CD14-positive monocyte (primary cell): Measurements from ENCODE around the gene FAM131A. TPM values are rescaled to one million over a fixed set of nuclear protein-coding genes. Genes with fewer than 3 reads are reported as not detected.

Source experiments
- DNase-seq, 3 donors: peaks; one replicate each; pipeline ENCODE4 v3.0.0-alpha.2; 2011 to 2022
- H2AFZ ChIP-seq: 2 replicates; pipeline ENCODE4 v1.6.0; 2012; ENCODE audit warnings: mild to moderate bottlenecking, low read depth, low read length, inconsistent platforms; ENCODE audit not compliant: insufficient read depth, poor library complexity, severe bottlenecking
- H3K27ac ChIP-seq, 2 donors: 1 replicate in 1 of 2; 2 replicates in 1 of 2; pipeline ENCODE4 v1.5.1; 2012 to 2013; ENCODE audit warnings: low read length in 2 of 2, control low read depth in 1 of 2, inconsistent platforms in 1 of 2, low read depth in 1 of 2, mild to moderate bottlenecking in 1 of 2
- H3K27me3 ChIP-seq, 2 donors: one replicate each; pipeline versions ENCODE4 v1.6.0 to v1.6.1; 2011 to 2013; ENCODE audit warnings: low read length in 2 of 2; ENCODE audit not compliant: control insufficient read depth in 2 of 2, insufficient read depth in 2 of 2
- H3K36me3 ChIP-seq, 2 donors: replicated peaks in 1 of 2; 1 replicate in 1 of 2; 2 replicates in 1 of 2; pipeline versions ENCODE4 v1.5.1 to v1.6.1; 2012 to 2013; ENCODE audit warnings: low read length in 2 of 2, control low read depth in 1 of 2, inconsistent platforms in 1 of 2, mild to moderate bottlenecking in 1 of 2; ENCODE audit not compliant: insufficient read depth in 2 of 2, control insufficient read depth in 1 of 2
- H3K4me1 ChIP-seq, 2 donors: 1 replicate in 1 of 2; 2 replicates in 1 of 2; pipeline versions ENCODE4 v1.5.1 to v1.6.1; 2012 to 2013; ENCODE audit warnings: low read length in 2 of 2, control low read depth in 1 of 2, inconsistent platforms in 1 of 2, mild to moderate bottlenecking in 1 of 2, moderate library complexity in 1 of 2; ENCODE audit not compliant: insufficient read depth in 2 of 2, control insufficient read depth in 1 of 2
- H3K4me2 ChIP-seq: replicated peaks from 2 replicates; pipeline ENCODE3; 2012; ENCODE audit warnings: low read length, moderate library complexity, mild to moderate bottlenecking; ENCODE audit not compliant: poor library complexity, severe bottlenecking; ENCODE audit errors: extremely low read depth
- H3K4me3 ChIP-seq, 3 experiments: fragments of 200-600 bp in 1 of 3; sonication (generic) in 1 of 3; replicated peaks in 1 of 3; 1 replicate in 2 of 3; 2 replicates in 1 of 3; pipeline ENCODE4 v1.5.1; 2011 to 2013; ENCODE audit warnings: low read length in 3 of 3, mild to moderate bottlenecking in 3 of 3, control low read depth in 2 of 3, low read depth in 2 of 3, inconsistent platforms in 1 of 3, moderate library complexity in 1 of 3
- H3K79me2 ChIP-seq: 2 replicates; pipeline ENCODE4 v1.6.0; 2012; ENCODE audit warnings: mild to moderate bottlenecking, control low read depth, inconsistent platforms, low read length, moderate library complexity; ENCODE audit not compliant: insufficient read depth
- H3K9ac ChIP-seq: 2 replicates; pipeline ENCODE4 v1.6.0; 2017; ENCODE audit warnings: low read length, mild to moderate bottlenecking; ENCODE audit not compliant: insufficient read depth, poor library complexity, severe bottlenecking
- H3K9me3 ChIP-seq, 2 donors: replicated peaks in 1 of 2; 1 replicate in 1 of 2; 2 replicates in 1 of 2; pipeline versions ENCODE4 v1.5.1 to v1.6.1; 2012 to 2013; ENCODE audit warnings: low read length in 2 of 2, control low read depth in 1 of 2; ENCODE audit not compliant: control insufficient read depth in 1 of 2, insufficient read depth in 1 of 2
- H4K20me1 ChIP-seq: 2 replicates; pipeline ENCODE4 v1.6.0; 2012; ENCODE audit warnings: mild to moderate bottlenecking, low read length, control low read depth, moderate library complexity; ENCODE audit not compliant: insufficient read depth
- H3K27ac Mint-ChIP-seq, 7 donors: one replicate each; pipeline ENCODE4 v1.8.0; 2020; ENCODE audit warnings: mild to moderate bottlenecking in 7 of 7, mixed read lengths in 7 of 7, moderate library complexity in 6 of 7, inconsistent platforms in 2 of 7
- H3K27me3 Mint-ChIP-seq, 3 donors: one replicate each; pipeline ENCODE4 v1.8.0; 2021 to 2022; ENCODE audit warnings: low read depth in 3 of 3, mild to moderate bottlenecking in 3 of 3, mixed read lengths in 3 of 3, moderate library complexity in 3 of 3, inconsistent platforms in 1 of 3
- H3K36me3 Mint-ChIP-seq, 2 donors: one replicate each; pipeline ENCODE4 v1.8.0; 2020; ENCODE audit warnings: mixed read lengths in 2 of 2, inconsistent platforms in 1 of 2, mild to moderate bottlenecking in 1 of 2
- H3K4me1 Mint-ChIP-seq: one replicate; pipeline ENCODE4 v1.8.0; 2020; ENCODE audit warnings: mild to moderate bottlenecking, mixed read lengths
- H3K4me3 Mint-ChIP-seq, 2 donors: one replicate each; pipeline ENCODE4 v1.8.0; 2020; ENCODE audit warnings: mild to moderate bottlenecking in 2 of 2, mixed read lengths in 2 of 2, moderate library complexity in 1 of 2
- H3K9me3 Mint-ChIP-seq, 7 donors: one replicate each; pipeline ENCODE4 v1.8.0; 2020 to 2022; ENCODE audit warnings: mixed read lengths in 7 of 7, mild to moderate bottlenecking in 6 of 7, moderate library complexity in 6 of 7, inconsistent platforms in 2 of 7
- WGBS: methylation state at CpG from one replicate; pipeline ENCODE4 v1.1.5; 2013; ENCODE audit warnings: missing lambda C conversion rate; ENCODE audit not compliant: insufficient coverage; 5-methylcytosine and 5-hydroxymethylcytosine counted together
- intact Hi-C, 2 donors: fragments of 100-400 bp; cut with micrococcal nuclease; formaldehyde crosslinking; loops; one replicate each; pipeline versions ENCODE4 v1.15.0 to v1.15.1; 2023
- polyA minus RNA-seq: library from RNA; depleted of rRNA, polyadenylated mRNA; stranded (reverse); fragments of >200 nt; gene quantifications from 2 replicates; pipeline ENCODE4 v1.2.3, GENCODE V29; 2012
- polyA plus RNA-seq, 3 donors: library from polyadenylated mRNA; depleted of rRNA in 1 of 3; unstranded in 2 of 3; stranded (reverse) in 1 of 3; fragments of 300-500 nt in 2 of 3; fragments of >200 nt in 1 of 3; fragmentation: Illumina TruSeq in 2 of 3; gene quantifications; 1 replicate in 2 of 3; 2 replicates in 1 of 3; pipeline ENCODE4 v1.2.3, GENCODE V29; 2012 to 2021
- total RNA-seq, 12 experiments: library from RNA in 1 of 12; stranded (reverse) in 1 of 12; fragments of 120-200 nt in 1 of 12; gene quantifications; one replicate each; pipeline ENCODE4 v1.2.4 and lab custom pipeline; 2013 to 2026; ENCODE audit warnings: mixed read lengths in 6 of 12, inconsistent platforms in 1 of 12
- TF ChIP-seq, protein P1 (sequence below): fragments of 200-600 bp; IDR thresholded peaks from one replicate; pipeline ENCODE4 v1.8.0; 2022; ENCODE audit warnings: antibody characterized with exemption, mild to moderate bottlenecking

Gene FAM131A, protein sequence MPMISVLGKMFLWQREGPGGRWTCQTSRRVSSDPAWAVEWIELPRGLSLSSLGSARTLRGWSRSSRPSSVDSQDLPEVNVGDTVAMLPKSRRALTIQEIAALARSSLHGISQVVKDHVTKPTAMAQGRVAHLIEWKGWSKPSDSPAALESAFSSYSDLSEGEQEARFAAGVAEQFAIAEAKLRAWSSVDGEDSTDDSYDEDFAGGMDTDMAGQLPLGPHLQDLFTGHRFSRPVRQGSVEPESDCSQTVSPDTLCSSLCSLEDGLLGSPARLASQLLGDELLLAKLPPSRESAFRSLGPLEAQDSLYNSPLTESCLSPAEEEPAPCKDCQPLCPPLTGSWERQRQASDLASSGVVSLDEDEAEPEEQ
- total RNA-seq (2013), result 19.8 TPM
- polyA plus RNA-seq, result 10 to 100 TPM in 1 of 3 donors, 1 to 10 TPM in 2; 5.8 to 30.6 (median 7.7) TPM
- polyA minus RNA-seq, result 18.4 and 23.1 TPM in 2 replicates
- 11.2 to 28.1 (median 17.3) reads per million in 11 experiments for total RNA-seq (lab: John Stamatoyannopoulos, UW)

DNA sequence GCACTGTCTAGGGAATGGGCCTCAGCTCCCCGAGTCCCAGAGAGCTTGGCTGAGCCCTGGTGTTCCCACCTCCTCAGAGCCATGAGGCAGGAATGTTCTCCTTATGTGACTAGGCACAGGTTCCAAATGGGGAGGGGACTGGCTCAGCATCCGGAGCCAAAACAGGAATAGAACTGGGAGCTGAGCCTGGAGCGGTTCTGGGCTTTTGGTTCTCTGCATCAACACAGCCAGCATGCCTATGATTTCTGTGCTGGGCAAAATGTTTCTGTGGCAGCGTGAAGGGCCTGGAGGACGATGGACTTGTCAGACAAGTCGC is at the start of gene FAM131A:
FAM131A (plus strand) TSS at position 202 of the 316 bp plus-strand sequence; CDS start at position 233, 31 bp downstream.
- peaks cover 1 to 14% (median 10%) of the 10 kb centered on the region in 3 donors for H3K27me3 Mint-ChIP-seq
- Histone ChIP-seq H3K9me3 (no peaks in the 10 kb centered on the region), H3K36me3 (peaks cover 38 to 43% of the 10 kb centered on the region in 2 donors), H3K4me2 (peak within 1 kb of the TSS; percentile 85), H3K27ac (peak within 1 kb of the TSS; percentile 78 to 87), H4K20me1 (peaks cover 51% of the 10 kb centered on the region), H3K9ac (peak within 1 kb of the TSS; percentile 84), H3K27me3 (peaks cover 0 to 4% of the 10 kb centered on the region in 2 donors), H3K79me2 (peaks cover 22% of the 10 kb centered on the region), H3K4me1 (peaks cover 36 to 44% of the 10 kb centered on the region in 2 donors), H2AFZ (peak within 1 kb of the TSS; percentile 78), H3K4me3 (peak within 1 kb of the TSS; percentile 75 to 84 (median 78))
- intact Hi-C loops, result no loop called here
- peak within 1 kb of the TSS; percentile 90 to 97 for H3K4me3 Mint-ChIP-seq
- no peak for DNase-seq
- peaks cover 58 to 62% of the 10 kb centered on the region in 2 donors for H3K36me3 Mint-ChIP-seq
- TF ChIP-seq, protein P1, sequence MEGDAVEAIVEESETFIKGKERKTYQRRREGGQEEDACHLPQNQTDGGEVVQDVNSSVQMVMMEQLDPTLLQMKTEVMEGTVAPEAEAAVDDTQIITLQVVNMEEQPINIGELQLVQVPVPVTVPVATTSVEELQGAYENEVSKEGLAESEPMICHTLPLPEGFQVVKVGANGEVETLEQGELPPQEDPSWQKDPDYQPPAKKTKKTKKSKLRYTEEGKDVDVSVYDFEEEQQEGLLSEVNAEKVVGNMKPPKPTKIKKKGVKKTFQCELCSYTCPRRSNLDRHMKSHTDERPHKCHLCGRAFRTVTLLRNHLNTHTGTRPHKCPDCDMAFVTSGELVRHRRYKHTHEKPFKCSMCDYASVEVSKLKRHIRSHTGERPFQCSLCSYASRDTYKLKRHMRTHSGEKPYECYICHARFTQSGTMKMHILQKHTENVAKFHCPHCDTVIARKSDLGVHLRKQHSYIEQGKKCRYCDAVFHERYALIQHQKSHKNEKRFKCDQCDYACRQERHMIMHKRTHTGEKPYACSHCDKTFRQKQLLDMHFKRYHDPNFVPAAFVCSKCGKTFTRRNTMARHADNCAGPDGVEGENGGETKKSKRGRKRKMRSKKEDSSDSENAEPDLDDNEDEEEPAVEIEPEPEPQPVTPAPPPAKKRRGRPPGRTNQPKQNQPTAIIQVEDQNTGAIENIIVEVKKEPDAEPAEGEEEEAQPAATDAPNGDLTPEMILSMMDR, result no peak
- peak within 1 kb of the TSS; percentile 91 to 97 (median 97) for H3K27ac Mint-ChIP-seq
- H3K9me3 Mint-ChIP-seq, result no peaks in the 10 kb centered on the region
- 98% methylated on average over 6 of the region's 6 CpGs for WGBS
- H3K4me1 Mint-ChIP-seq, result peaks cover 51% of the 10 kb centered on the region

DNA sequence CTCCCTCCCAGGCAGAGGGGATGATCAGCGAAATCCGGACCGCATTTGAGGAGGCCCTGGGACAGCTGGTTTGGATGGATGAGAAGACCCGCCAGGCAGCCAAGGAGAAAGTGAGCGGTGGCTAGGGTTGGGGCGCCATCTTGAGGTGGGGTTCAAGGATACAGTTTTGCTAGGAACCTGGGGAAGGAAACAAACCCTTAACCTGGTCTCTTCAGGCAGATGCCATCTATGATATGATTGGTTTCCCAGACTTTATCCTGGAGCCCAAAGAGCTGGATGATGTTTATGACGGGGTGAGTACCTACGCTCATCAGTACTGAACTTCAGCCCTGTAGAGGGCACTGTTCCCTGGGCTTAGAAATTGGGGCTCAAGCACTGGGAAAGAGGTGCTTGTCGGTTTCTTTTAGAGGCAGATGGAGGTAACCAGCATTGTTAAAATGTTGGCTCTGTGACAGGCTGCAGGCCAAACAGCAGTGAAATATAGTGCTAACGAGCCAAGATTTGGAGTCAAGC is 47.9 kb upstream of the FAM131A start:
- peak; percentile 19 to 44 (median 33) for DNase-seq

More for the DNA sequence above, 47.9 kb upstream of the FAM131A start:
- peak overlapping the region in 1 of 2 donors; percentile 21 for H3K4me3 Mint-ChIP-seq
- Histone ChIP-seq H3K4me2 (no peak overlapping the region), H3K9ac (no peak overlapping the region), H3K4me1 (peaks cover 5 to 7% of the 10 kb centered on the region in 2 donors), H4K20me1 (no peaks in the 10 kb centered on the region), H3K36me3 (no peaks in the 10 kb centered on the region), H3K9me3 (no peaks in the 10 kb centered on the region), H3K79me2 (no peaks in the 10 kb centered on the region), H2AFZ (peak overlapping the region; percentile 21), H3K27me3 (peaks cover 0 to 3% of the 10 kb centered on the region in 2 donors), H3K27ac (no peak overlapping the region), H3K4me3 (no peak overlapping the region)
- intact Hi-C loops, result loop anchor here (2.0 to 10.0 kb wide), 2 partner anchors 63 to 395 kb away; no protein-coding TSS in a partner anchor
- H3K36me3 Mint-ChIP-seq, result no peaks in the 10 kb centered on the region
- TF ChIP-seq, protein P1, result peak; percentile 82
- H3K27ac Mint-ChIP-seq, result no peak overlapping the region
- peaks cover 0 to 1% (median 0%) of the 10 kb centered on the region in 7 donors for H3K9me3 Mint-ChIP-seq
- 22% methylated on average over 5 of the region's 10 CpGs for WGBS
- peaks cover 10% of the 10 kb centered on the region for H3K4me1 Mint-ChIP-seq
- peaks cover 6 to 31% (median 30%) of the 10 kb centered on the region in 3 donors for H3K27me3 Mint-ChIP-seq
